Measurements from ENCODE around the gene UPK2. TPM values are rescaled to one million over a fixed set of nuclear protein-coding genes. Genes with fewer than 3 reads are reported as not detected.

Gene UPK2
- total RNA-seq, 1 donor from 2014 or later = 0.22 TPM

DNA sequence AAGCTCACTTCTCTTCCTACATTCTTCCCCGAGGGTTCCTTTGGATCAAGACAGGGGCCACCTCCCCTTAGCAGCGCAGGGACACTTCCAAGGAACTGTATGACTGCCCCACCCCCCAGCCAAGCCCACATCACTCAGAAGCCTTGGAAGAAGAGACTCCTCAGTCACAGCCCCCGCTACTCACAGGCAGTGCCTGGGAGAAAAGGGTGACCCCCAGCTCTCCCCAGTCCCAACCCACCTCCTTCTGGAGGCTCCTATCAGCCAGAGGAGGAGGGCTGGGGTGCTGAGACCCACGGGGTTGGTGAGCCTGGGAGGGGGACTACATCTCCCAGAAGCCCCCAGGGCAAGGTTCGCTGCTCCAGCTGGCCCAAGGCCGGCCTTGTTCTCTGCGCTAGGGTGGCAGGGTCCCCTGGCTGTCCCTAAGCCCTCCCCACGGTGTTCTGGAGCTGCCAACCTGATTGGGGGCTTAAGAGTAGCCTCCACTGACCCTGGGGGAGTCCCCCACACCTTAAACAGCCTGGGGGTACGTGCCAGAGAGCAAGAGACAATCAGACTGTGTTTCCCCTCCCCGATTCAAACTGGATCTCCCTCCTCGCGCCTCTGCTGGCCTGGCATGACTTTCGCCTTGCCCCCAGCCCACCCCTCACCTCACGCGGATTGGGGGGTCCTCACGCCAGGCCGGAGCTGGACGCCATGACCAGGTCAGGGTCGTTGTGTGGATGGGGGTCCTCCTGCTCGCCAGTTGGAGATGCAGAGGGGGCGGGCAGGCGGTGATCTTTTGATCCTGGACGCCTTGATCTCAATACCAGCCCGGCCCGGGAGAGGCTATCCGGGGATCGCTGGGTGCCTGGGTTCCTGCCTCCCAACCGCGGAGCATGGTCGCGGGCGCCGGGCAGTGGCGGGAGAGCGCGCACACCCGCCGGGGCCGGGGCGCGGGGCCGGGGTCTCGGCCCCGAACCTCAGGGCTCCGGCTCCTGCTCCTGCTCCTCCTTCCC, 31.2 kb upstream of the UPK2 start:
- no peak for TF ChIP-seq CTCF (IDR thresholded peaks at IDR 0.05)
- Mint-ChIP-seq H3K9me3 (ENCODE audit: low read depth) (no peaks in the 10 kb centered on the region), H3K27me3 (ENCODE audit: low read depth) (no peaks in the 10 kb centered on the region), H3K4me1 (ENCODE audit: low read depth) (peaks cover 57% of the 10 kb centered on the region), H3K36me3 (ENCODE audit: low read depth) (peaks cover 3% of the 10 kb centered on the region), H3K4me3 (ENCODE audit: unreplicated experiment) (peak overlapping the region; percentile 98), H3K27ac (ENCODE audit: unreplicated experiment) (peak overlapping the region; percentile 97)
- DNase-seq (ENCODE audit: low spot score) = no peak

DNA sequence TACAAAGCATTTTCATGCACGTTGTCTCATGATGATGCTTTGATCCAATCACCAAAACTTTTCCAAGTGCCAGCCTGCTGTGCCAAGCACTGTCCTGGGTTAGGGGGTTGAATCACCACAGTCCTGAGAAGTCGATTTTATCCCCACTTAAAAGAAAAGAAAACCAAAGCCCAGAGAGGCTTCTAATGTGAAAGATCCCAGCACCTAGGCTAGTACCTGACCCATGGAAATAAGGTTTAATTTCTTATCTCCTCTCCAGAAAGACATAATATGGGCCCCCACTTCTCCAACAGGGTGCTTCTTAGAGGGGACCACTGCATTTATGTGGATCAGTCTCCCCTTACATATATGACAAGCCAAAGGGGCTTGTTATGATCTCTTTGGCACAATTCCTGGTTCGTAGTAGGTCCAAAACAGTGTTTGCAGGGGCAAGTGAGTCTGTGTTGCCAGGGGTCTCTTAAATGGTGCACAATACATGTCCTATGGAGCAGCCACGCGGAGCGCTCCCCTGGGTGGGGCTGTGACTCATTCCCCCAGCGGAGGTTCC, 28.5 kb upstream of the UPK2 start:
- Mint-ChIP-seq H3K27ac (ENCODE audit: unreplicated experiment) (peak overlapping the region; percentile 99), H3K4me3 (ENCODE audit: unreplicated experiment) (peak overlapping the region; percentile 88), H3K9me3 (ENCODE audit: low read depth) (no peaks in the 10 kb centered on the region), H3K36me3 (ENCODE audit: low read depth) (peaks cover 3% of the 10 kb centered on the region), H3K27me3 (ENCODE audit: low read depth) (no peaks in the 10 kb centered on the region), H3K4me1 (ENCODE audit: low read depth) (peaks cover 44% of the 10 kb centered on the region)
- no peak for DNase-seq (ENCODE audit: low spot score)
- TF ChIP-seq CTCF (IDR thresholded peaks at IDR 0.05) = no peak

DNA sequence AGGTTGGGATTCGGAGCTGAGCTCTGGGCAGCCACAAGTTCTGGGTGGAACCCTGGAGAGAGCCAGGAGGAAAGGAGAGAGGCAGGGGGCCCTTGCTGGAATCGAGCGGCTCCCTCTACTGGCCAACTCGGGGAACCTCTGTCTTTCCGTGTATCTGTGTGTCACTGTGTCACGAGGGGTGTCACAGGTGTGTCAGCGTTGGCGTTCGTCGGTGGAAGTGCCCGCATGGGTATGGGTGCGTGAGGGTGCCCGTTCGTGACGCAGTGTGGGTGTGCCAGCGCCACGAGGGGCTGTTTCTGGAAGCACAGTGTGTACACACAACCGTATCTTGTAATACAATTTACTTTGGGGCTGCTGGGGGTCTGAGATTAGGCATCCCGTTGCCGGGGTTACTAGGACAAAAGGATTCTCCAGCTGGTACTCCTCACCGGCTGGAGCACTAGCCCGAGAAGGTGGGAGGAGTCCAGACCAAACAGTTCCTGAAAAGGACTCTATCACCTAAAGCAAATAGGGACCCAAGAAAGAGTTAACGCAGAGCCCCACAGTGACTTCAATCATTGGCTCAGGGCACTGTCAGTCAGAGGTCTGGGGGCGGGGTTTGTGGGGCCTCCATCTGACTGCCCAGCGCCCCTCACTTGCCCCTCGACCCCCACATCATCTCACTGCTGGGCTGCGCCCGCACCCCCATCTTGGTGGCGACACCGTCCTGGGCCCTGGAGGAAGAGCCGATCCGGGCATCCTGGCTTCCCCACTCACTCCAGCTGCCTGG, 27.8 kb upstream of the UPK2 start:
- Mint-ChIP-seq H3K4me3 (ENCODE audit: unreplicated experiment) (peak overlapping the region; percentile 88), H3K9me3 (ENCODE audit: low read depth) (no peaks in the 10 kb centered on the region), H3K27ac (ENCODE audit: unreplicated experiment) (peak overlapping the region; percentile 99), H3K36me3 (ENCODE audit: low read depth) (peaks cover 2% of the 10 kb centered on the region), H3K4me1 (ENCODE audit: low read depth) (peaks cover 38% of the 10 kb centered on the region), H3K27me3 (ENCODE audit: low read depth) (no peaks in the 10 kb centered on the region)
- DNase-seq (ENCODE audit: low spot score) = no peak
- peak; percentile 99 for TF ChIP-seq CTCF (IDR thresholded peaks at IDR 0.05)

DNA sequence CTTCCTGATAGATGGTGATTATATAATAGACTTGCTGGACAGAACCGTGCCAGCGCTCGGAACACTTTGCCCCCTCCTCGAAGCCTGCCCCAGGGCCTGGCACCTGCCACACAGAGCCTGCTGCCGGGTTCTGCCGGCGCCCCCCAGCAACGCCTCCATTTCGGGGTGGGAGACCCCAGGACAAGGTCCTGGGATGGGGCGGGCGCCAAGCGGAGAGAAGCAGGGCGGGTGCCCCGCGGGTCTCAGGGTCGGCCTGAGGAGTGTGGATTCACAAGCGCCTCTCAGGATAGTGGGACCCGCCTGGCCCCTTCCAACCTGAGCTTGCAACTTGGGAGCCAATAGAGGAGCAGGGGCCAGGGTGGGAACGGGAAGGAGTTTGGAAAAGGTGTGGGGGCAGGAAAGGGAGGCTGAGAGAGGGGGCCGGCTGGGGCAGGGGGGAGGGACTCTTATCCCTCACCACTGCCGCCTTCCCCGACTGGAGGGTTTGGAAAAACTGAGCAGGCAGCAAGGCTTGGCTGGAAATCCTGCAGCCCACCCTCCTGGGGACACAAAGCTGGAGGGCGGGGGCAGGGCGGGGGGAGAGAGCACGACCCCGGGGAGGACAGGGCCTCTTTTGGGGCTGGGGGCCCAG, 27.1 kb upstream of the UPK2 start:
- H3K4me1 Mint-ChIP-seq (ENCODE audit: low read depth) = peaks cover 32% of the 10 kb centered on the region
- DNase-seq (ENCODE audit: low spot score) = no peak
- no peaks in the 10 kb centered on the region for H3K27me3 Mint-ChIP-seq (ENCODE audit: low read depth)
- no peak for TF ChIP-seq CTCF (IDR thresholded peaks at IDR 0.05)
- H3K36me3 Mint-ChIP-seq (ENCODE audit: low read depth) = no peaks in the 10 kb centered on the region
- peak overlapping the region; percentile 88 for H3K4me3 Mint-ChIP-seq (ENCODE audit: unreplicated experiment)
- no peaks in the 10 kb centered on the region for H3K9me3 Mint-ChIP-seq (ENCODE audit: low read depth)
- H3K27ac Mint-ChIP-seq (ENCODE audit: unreplicated experiment) = peak overlapping the region; percentile 99
